Fibroblast of skin of abdomen (primary cell): ENCODE data around the gene FAM3B. TPM values are rescaled to one million over a fixed set of nuclear protein-coding genes. Genes with fewer than 3 reads are reported as not detected.
"Not testable (repeated sequence)": the region's sequence is repeated elsewhere in the genome, so short reads cannot be mapped to it uniquely, and the experiment has no call there.

Source experiments
- DNase-seq: peaks from one replicate; pipeline ENCODE4 v3.0.0-alpha.2; 2013
- polyA plus RNA-seq, 2 experiments: library from polyadenylated mRNA; unstranded; fragments of 120-200 nt; gene quantifications; one replicate each; pipeline ENCODE4 v1.2.1, GENCODE V29; 2013; ENCODE audit not compliant: insufficient read length in 2 of 2

FAM3B gene
- polyA plus RNA-seq (2013, experiment 1 of 2; ENCODE audit: insufficient read length): not detected
- not detected for polyA plus RNA-seq (2013, experiment 2 of 2; ENCODE audit: insufficient read length)

GRCh38 chr21:41316200-41317062 is at the start of gene FAM3B:
Gene FAM3B (plus strand): TSS chr21:41316801. CDS start chr21:41316880, 79 bp downstream.
- no peak for DNase-seq

DNA sequence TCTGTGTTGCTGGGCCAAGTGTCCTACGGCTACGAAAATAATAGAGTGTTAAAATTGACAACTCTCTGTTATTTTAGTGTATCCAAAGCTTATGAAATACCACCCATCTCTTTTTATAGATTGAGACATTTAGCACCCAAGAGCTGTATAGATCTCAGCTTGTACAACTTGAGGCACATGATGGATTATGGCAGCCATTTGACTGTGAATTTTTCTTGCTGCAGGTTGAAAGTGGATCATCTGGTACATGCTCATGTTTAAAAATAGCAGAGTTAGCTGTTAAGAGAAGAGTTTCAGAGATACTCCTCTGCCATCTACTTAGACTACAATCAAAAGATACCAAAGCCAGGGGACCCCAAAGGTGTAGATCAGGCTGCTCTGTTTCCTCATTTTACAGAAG is 49.3 kb upstream of the FAM3B start:
- no peak for DNase-seq

DNA sequence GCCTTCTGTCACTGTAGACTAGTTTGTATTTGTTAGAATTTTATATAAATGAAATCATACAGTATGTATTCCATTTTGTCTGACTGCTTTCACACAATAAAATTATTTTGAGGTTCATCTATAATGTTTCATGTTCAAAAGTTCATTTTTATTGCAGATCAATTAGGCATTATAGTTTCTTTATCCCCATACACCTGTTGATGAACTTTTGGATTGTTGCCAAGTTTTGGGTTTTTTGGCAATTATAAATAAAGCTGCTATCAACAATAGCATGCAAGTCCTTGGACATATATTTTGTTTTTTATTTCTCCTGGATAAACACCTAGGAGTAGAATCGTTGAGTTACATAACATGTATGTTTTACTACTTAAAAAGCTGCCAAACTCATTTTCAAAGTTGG is 47.1 kb upstream of the FAM3B start:
- no peak for DNase-seq

DNA sequence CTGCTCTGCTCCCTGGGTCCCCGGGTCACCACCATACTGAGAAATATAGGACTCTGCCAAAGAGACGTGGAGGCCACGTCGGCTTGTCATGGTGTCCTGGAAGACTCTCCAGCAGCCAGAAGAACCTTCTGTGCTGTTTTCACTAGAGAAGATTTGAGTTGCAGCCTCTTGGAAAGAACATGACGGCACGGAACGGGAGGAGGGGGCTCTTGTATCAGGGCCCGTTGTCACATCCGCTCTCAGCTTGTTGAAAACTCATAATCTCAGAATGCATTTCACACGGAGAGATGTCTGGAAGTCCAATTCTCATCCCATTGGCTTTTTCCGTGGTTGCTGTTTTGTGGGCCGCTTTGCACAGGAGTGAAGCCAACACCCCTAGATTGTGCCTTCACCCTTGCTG is 39.4 kb upstream of the FAM3B start:
- no peak for DNase-seq

DNA sequence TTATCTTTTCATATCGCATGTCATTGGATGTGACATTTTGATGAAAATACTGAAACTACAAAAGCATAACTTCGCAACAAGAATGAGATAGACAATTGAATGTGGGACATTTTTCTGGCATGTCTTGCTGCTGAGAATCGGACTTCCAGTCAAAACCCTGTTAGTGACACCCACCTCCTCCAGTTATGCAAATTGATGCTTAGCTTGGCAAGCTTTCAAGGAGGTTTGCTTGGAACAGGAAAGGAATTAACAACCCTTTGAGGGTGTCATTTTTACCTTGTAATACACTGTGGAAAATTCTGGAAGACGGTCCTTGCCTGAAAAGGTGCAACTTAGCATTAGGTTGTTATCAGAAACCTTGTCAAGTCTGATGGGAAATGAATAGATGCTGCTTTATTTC is 38.8 kb upstream of the FAM3B start:
- no peak for DNase-seq

DNA sequence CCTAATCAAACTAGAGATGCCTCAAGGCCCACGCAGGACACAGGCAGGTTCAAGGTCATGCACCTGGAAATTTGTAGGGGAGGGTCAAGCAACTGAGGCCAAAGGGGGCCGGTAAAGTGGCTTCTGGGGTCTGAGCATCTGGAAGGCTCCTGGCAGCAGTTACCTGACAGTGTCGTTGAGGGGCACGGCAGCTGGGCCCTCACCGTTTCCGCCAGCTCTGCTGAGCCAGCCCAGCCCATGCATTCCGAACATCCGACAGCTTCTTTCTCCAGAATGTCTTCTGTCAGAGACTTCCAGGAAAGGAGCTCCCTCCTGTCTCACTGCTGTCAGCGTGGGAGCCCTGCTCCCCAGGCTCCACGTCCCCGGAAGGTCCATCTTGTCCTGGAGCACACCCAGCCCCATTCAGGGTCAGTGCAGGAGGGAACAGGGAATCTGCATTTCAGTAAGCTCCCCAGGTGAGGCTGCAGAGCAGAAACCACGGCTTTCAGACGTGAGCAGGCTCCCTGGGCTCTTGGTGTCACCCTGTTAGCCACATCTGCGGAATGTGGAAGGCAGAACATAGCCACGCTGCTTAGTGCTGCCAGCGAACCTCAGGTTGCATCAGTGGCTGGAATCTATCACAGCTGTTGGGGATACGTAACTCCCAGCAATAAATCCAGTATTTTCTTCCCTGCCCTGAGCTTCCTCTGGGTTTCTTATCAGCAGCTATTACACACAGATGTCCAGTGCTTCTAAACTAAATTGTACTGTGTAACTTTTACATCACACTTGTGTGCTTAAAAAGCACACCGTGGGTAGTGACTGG is 36.3 kb upstream of the FAM3B start:
- peak; percentile 84 for DNase-seq

- DNase-seq: no peak
These were observed 34.2 kb upstream of the FAM3B start for GRCh38 chr21:41282412-41282811.

DNA sequence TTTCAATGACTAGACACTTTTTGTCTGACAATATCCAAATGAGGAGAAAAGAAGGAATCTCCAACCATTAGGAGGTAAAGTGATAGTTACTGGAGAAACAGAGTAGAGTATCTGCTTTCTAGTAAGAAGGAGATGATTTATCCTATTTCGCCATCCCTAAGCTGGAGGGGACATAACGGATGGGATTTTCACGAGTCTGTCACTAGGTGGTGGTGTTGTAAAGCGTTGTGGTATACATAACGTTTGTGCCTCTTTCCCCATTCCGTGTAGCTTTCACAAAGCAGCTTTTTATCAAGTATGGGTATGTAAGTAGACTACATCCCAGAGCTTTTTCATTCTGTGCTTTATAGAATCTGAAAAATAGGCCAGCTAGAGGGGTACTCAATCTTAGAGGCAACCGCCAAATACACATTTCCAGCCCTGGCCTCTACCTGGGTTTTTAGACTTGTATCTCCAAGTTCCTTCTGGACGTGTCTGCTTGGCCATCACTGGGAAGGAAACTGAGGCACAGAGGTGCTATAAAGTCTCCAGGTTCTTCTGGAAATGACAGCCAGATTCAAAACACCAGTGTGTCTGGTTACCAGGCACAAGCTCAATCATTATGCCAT is 33.3 kb upstream of the FAM3B start:
- peak; percentile 83 for DNase-seq

GRCh38 chr21:41289431-41289830 is 27.2 kb upstream of the FAM3B start:
- DNase-seq: no peak

- no peak for DNase-seq
These were observed 26.3 kb upstream of the FAM3B start for GRCh38 chr21:41290106-41290799.

DNA sequence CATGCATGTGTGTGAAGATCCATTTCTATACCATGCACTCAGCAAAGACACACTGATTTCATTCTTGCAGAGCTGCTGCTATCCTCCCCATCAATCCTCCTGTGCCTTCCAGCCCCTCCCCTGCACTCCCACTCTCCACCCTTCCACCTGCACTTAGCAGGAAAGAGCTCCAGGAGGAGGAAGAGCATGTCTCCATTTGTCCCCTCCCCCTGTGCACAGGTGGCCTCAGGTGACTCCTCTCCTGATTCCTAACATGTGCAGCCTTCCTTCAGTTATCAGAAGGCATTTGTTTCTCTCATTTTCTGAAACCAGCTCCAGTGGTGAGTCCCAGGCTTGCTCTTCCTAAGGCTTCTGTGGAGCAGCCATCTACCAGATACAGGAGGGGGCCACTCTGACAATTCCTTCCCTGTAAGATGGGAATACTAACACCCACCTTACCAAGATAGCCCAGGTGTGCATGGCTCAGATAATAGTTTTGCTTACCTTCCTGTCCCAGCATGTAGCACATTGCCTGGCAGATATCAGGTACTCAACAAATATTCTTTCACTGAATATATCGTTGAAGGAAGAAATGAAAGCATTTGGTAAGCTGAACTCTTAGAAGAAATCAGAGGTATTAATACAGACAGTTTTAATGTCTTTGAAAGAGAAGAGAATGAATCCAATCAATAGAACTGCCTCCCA is 21.9 kb upstream of the FAM3B start:
- no peak for DNase-seq

DNA sequence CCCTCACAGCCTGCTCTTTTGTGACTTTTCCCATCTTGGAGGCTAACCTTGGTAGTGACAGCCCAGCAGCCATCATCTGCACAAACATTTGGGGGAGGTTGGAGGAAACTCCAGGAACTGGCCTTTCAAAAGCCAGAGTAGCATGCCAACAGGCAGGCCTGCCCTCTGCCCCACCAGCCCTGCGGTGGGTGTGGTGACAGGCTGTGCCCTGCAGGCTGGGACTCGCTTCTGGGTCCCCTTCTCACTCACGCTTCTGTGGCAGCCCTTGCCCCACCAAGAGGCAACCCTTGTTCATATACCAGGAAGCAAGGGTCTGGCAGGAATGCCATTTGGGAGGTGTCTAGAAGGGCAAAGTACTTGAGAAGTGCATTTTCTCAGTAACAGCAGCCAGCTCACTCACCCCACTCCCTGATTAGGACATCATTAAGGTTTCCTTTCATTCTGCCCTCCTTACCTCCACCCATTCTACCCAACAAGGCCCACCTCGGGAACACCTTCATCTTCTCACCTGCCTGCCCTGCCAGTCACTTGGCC is 20.8 kb upstream of the FAM3B start:
- no peak for DNase-seq

DNA sequence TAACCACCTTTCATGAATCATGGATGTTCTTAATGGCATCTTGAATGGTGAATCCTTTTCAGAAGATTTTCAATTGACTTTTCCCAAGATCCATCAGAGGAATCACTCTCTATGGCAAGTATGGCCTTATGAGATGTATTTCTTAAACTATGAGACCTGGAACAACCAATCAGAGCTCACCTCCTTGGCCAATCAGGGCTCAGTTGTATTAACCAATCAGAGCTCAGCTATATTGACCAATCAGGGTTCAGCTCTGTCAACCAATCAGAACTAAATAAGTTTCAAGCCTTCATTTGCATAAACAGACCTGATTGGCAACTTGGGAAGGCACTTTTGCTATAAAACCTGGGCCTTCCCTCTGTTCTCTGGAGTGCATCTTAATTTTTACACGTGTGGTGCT is 13.6 kb upstream of the FAM3B start:
- no peak for DNase-seq

DNA sequence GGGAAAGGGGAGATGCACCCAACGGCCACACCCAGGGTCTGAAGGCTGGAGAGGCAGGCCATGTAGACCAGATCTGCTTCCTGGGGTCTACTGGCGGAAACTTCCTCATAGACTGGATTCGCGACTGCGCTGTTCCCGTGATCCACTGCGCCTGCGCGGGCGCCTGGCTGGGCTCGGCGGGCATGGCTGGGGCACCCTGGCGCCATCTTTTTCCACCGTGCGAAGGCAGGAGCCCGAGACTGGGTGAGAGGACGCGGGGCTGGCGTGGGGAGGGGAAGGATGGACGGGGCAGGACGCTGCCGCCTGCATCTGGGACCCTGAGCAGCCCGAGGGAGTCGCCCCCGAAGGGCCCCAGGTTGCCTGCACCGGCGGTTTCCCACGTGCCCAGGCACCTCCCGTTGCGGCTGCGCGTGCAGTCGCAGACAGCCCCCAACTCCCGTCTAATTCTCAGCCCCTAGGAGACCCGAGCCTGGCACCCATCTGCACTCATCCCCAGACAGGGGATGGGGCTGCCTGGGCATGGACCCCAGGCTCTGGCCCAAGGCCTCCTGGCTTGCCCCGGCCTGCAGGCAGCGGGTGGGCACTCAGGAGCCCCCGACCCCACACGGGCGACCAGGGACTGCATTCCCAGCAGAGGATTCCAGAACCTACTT is 12.4 kb upstream of the FAM3B start:
- no peak for DNase-seq

- no peak for DNase-seq
These were observed 9.4 kb upstream of the FAM3B start for GRCh38 chr21:41307219-41307618.

GRCh38 chr21:41313285-41314164 is 3.1 kb upstream of the FAM3B start:
- DNase-seq: not testable (repeated sequence)

- DNase-seq: no peak
These were observed 875 bp upstream of the FAM3B start for GRCh38 chr21:41315726-41316125.

DNA sequence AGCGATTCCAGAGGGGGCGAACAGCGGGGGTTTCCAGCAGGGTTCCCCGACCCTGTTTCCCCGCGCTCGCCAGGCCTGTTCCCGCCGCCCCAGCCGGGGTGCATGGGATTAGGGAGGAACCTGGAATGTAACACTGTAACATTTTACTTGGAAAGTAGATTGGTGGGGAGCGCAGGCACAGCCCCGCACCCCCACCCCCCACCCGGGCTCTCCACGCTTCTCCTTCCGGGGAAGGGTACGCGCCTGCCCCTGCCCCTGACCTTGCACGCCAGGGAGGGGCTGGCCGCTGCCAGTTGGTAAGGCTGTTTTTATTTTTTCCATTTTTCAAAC is 427 bp downstream of the FAM3B start:
- DNase-seq: no peak

DNA sequence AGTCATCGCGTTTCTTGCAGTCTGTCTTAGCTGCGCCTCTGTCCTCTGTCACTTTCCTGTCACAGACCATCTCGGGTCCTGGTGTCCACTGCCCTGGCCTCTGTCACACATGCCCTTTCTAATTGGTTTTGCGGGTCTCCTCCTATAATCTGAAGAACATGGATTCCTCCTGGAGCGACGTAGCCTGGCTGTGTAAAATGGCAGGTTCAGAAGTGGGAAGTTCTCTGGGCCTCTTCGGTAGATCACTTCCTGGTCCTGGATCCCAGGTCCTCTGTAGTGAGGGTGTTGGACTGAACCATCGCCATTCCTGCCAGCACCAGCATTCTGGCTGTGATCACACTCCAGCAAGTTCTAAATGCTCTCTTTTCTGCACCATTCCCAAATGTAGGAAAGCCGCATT is 857 bp downstream of the FAM3B start:
- no peak for DNase-seq

GRCh38 chr21:41318218-41318617 is 1.6 kb downstream of the FAM3B start:
- DNase-seq: no peak
